Coronary artery (tissue), 2 donors: ENCODE measurements around the gene XIRP2.
"Not testable (repeated sequence)": the region's sequence is repeated elsewhere in the genome, so short reads cannot be mapped to it uniquely, and the experiment has no call there.

Source experiments
- DNase-seq: peaks from one replicate; pipeline ENCODE4 v3.0.0-alpha.2; 2017; ENCODE audit warnings: low spot score
- H3K27ac ChIP-seq, 2 donors: fragments of 200-600 bp; sonication (generic); one replicate each; pipeline ENCODE4 v1.5.1; 2016 to 2019
- H3K4me3 ChIP-seq: fragments of 200-600 bp; sonication (generic); 2 replicates; pipeline ENCODE4 v1.5.1; 2016; ENCODE audit warnings: mild to moderate bottlenecking, moderate library complexity
- TF ChIP-seq, protein P1 (sequence below): fragments of 200-600 bp; sonication (generic); IDR thresholded peaks from one replicate; pipeline ENCODE4 v1.5.1; 2019; ENCODE audit warnings: antibody characterized with exemption

XIRP2 gene

DNA sequence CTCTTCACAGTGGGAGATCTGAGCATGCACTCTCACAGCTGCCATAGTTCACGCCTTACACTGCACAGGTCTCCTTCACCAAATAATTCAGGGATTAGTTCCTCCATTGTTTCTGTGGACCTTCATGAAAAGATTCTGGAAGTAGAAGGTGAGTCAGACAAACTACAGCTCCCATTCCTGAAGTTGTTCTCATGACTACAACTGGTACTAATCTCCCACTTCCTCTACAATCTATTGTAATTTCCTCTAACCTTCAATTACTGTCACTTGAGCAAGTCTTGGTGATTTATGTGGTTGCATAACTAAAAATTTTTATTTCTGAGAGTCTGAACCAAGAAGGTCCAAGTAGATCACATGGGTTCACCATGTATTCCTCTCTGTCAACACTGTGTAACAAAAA lies 128.7 kb downstream of the XIRP2 start:
- TF ChIP-seq, protein P1, sequence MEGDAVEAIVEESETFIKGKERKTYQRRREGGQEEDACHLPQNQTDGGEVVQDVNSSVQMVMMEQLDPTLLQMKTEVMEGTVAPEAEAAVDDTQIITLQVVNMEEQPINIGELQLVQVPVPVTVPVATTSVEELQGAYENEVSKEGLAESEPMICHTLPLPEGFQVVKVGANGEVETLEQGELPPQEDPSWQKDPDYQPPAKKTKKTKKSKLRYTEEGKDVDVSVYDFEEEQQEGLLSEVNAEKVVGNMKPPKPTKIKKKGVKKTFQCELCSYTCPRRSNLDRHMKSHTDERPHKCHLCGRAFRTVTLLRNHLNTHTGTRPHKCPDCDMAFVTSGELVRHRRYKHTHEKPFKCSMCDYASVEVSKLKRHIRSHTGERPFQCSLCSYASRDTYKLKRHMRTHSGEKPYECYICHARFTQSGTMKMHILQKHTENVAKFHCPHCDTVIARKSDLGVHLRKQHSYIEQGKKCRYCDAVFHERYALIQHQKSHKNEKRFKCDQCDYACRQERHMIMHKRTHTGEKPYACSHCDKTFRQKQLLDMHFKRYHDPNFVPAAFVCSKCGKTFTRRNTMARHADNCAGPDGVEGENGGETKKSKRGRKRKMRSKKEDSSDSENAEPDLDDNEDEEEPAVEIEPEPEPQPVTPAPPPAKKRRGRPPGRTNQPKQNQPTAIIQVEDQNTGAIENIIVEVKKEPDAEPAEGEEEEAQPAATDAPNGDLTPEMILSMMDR: no peak
- no peak overlapping the region for H3K4me3 ChIP-seq
- DNase-seq: no peak
- H3K27ac ChIP-seq: no peak overlapping the region

- Histone ChIP-seq H3K4me3 (no peak overlapping the region), H3K27ac (no peak overlapping the region)
- no peak for DNase-seq
- TF ChIP-seq, protein P1: no peak
Measured at GRCh38 chr2:167018590-167018989, 130.3 kb downstream of the XIRP2 start.

- Histone ChIP-seq H3K27ac (no peak overlapping the region), H3K4me3 (no peak overlapping the region)
- TF ChIP-seq, protein P1: no peak
- DNase-seq: no peak
Measured at GRCh38 chr2:167028503-167028902, 140.2 kb downstream of the XIRP2 start.

DNA sequence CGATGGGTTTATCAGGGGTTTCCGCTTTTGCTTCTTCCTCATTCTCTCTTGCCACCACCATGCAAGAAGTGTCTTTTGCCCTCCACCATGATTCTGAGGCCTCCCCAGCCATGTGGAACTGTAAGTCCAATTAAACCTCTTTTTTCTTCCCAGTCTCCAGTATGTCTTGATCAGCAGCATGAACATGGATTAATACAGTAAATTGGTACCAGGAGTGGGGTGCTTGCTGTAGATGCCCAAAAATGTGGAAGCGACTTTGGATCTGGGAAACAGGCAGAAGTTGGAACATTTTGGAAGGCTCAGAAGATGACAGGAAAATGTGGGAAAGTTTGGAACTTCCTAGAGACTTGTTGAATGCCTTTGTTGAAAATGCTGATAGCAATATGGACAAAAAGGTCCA lies 146.7 kb downstream of the XIRP2 start:
- not testable (repeated sequence) for H3K4me3 ChIP-seq, DNase-seq, H3K27ac ChIP-seq

DNA sequence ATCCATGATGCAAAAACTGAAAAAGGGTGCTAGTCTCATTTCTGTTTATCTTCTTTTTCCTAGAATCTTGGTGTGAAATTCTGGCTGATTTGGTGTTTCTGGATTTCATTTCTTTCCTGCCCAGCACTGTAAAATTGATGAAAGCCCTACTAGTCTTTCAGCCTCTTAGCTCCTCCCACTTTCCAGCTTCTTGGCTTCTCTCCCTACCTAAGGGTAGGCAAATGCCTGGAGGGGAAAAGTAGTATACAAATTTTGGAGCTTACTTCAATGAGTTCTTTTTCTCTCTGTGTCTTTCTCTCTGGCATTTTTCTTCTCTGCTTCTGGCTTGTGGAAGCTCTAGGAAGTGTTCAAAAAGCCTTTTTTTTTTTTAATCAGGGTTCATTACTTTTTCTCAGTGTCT lies 160.5 kb downstream of the XIRP2 start:
- DNase-seq: no peak
- H3K4me3 ChIP-seq: no peak overlapping the region
- H3K27ac ChIP-seq: no peak overlapping the region
- TF ChIP-seq, protein P1: no peak

DNA sequence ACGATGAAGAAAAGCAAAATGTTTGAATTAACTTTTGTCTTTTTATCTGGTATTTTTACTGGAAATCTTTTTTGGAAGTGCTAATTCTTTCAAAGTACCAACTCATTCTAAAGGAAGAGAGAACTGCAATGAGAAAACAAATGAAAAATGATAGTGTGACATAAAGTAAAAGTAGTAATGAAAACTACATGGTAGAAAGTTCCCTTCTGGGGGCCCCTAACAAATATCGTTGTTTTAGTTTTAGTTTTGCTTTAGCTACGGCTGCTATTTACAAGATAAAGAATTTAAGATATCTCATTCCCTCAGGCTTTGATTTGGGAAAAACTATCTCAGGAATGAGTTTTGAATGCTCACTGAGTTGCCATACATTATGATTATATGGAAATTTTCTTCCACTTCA lies 161.4 kb downstream of the XIRP2 start:
- TF ChIP-seq, protein P1: no peak
- H3K4me3 ChIP-seq: no peak overlapping the region
- no peak overlapping the region for H3K27ac ChIP-seq
- DNase-seq: no peak

- TF ChIP-seq, protein P1: no peak
- no peak for DNase-seq
- H3K27ac ChIP-seq: no peak overlapping the region
- H3K4me3 ChIP-seq: no peak overlapping the region
Measured at GRCh38 chr2:167052825-167053224, 164.5 kb downstream of the XIRP2 start.

DNA sequence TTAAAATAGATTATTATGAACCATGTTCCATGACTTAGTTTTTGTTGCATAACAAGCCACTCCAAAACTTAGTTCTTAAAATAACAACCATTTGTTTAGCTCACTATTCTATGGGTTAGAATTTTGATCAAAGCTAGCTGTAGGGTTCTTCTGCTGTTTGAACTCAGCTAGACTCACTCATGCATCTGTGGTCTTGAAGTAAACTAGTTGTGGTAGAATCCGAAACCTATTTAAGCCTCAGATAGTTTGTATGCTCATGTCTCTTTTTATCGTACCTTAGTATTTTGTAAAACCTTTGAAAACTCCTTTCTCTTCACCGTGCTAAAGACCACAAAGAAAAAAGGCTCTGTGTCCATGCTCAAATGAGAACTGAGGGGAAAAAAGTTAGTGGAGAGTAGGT lies 166.6 kb downstream of the XIRP2 start:
- TF ChIP-seq, protein P1: no peak
- DNase-seq: no peak
- Histone ChIP-seq H3K4me3 (no peak overlapping the region), H3K27ac (no peak overlapping the region)
